ENCODE measurements around the gene TUBA4A.

GRCh38 chr2:219268294-219268693 is 14.6 kb upstream of the TUBA4A start:
- TF ChIP-seq GATA2 (IDR thresholded peaks at IDR 0.05; ENCODE audit: low read depth, low read length) (no peak), GATA3 (IDR thresholded peaks at IDR 0.05; ENCODE audit: low read depth, low read length) (no peak)
